Upper lobe of left lung (tissue), 6 donors: Measurements from ENCODE around the gene RORB. TPM values are rescaled to one million over a fixed set of nuclear protein-coding genes. Genes with fewer than 3 reads are reported as not detected.

ENCODE experiments used
- ATAC-seq, 2 donors: fragments of 200-7000 bp; cut with Tn5 transposase; one replicate each; pipeline ENCODE4 v1.9.1; 2022; ENCODE audit warnings: mild to moderate bottlenecking in 2 of 2, moderate library complexity in 2 of 2; ENCODE audit not compliant: low FRiP score in 2 of 2
- DNase-seq, 2 donors: peaks; one replicate each; pipeline ENCODE4 v3.0.0-alpha.2; 2019 to 2020
- H3K27ac ChIP-seq, 4 donors: fragments of 200-600 bp; sonication (generic); one replicate each; pipeline ENCODE4 v1.5.1; 2016 to 2019
- H3K27me3 ChIP-seq, 4 donors: fragments of 200-600 bp; sonication (generic); one replicate each; pipeline ENCODE4 v1.5.1; 2017 to 2019
- H3K36me3 ChIP-seq, 4 donors: fragments of 200-600 bp; sonication (generic); one replicate each; pipeline ENCODE4 v1.5.1; 2016 to 2019
- H3K4me1 ChIP-seq, 4 donors: fragments of 200-600 bp; sonication (generic); one replicate each; pipeline ENCODE4 v1.5.1; 2018 to 2019
- H3K4me3 ChIP-seq, 4 donors: fragments of 200-600 bp; sonication (generic); one replicate each; pipeline ENCODE4 v1.5.1; 2017 to 2019; ENCODE audit warnings: mild to moderate bottlenecking in 2 of 4, moderate library complexity in 1 of 4
- H3K9me3 ChIP-seq, 4 donors: fragments of 200-600 bp; sonication (generic); one replicate each; pipeline ENCODE4 v1.5.1; 2018 to 2019
- EP300 ChIP-seq, 4 donors: sonication (generic); formaldehyde crosslinking; IDR thresholded peaks; one replicate each; pipeline ENCODE4 v1.5.1; 2017; ENCODE audit warnings: antibody characterized with exemption in 4 of 4, control low read depth in 2 of 4
- POLR2A ChIP-seq, 4 donors: fragments of 450-650 bp; IDR thresholded peaks; one replicate each; pipeline ENCODE4 v1.5.1; 2016 to 2017; ENCODE audit warnings: antibody characterized with exemption in 4 of 4, mild to moderate bottlenecking in 2 of 4
- POLR2AphosphoS5 ChIP-seq, 2 donors: sonication (generic); formaldehyde crosslinking; IDR thresholded peaks; one replicate each; pipeline ENCODE4 v1.5.1; 2017; ENCODE audit warnings: antibody characterized with exemption in 2 of 2
- WGBS, 2 donors: methylation state at CpG; one replicate each; pipeline ENCODE4 v1.1.5; 2017 to 2018; 5-methylcytosine and 5-hydroxymethylcytosine counted together
- total RNA-seq, 6 donors: library from RNA; depleted of rRNA in 4 of 6; stranded (reverse); fragments of >200 nt in 4 of 6; gene quantifications; one replicate each; pipeline versions ENCODE4 v1.1.0 to v1.2.1, GENCODE V29; 2016 to 2021
- TF ChIP-seq, protein P1 (sequence below), 6 experiments: fragments of 450-650 bp in 4 of 6; fragments of 200-600 bp in 2 of 6; sonication (generic) in 2 of 6; IDR thresholded peaks; one replicate each; pipeline ENCODE4 v1.5.1; 2016 to 2019; ENCODE audit warnings: antibody characterized with exemption in 6 of 6
- donor health status: DM: no; HTN: no; CAD: no; lungs with moderate emphysema.
- donor health status: DM: no; HTN: yes; CAD: no; lungs with severe emphysema.

Gene RORB
- total RNA-seq, 6 donors from 2014 or later: 0.78 to 4.0 (median 2.2) TPM

DNA sequence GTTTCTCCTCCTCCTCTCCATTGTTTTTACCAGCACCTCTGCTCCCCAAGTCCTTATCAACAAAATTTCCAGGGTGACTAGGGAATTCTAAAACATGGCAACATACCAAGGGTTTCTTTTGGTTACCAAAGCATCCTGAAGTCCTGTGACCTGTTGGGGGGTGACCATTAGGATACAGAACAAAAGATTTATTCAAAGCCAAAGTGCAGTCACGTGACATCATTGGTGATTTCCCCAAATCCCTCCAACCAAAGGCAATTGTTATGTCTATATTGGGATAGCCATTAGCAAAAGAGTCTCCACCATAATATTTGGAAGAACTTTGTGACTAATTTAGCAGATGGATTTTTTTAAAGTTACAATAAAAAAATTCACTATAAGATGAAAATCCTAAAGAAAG lies 222.2 kb downstream of the RORB start:
- Histone ChIP-seq H3K4me1 (no peaks in the 10 kb centered on the region), H3K9me3 (no peaks in the 10 kb centered on the region), H3K36me3 (no peaks in the 10 kb centered on the region), H3K27me3 (no peaks in the 10 kb centered on the region), H3K4me3 (no peak overlapping the region), H3K27ac (no peak overlapping the region)
- no peak for ATAC-seq
- WGBS, 2 donors: 81 to 96% methylated on average over 1 of the region's 1 CpG
- TF ChIP-seq EP300 (IDR thresholded peaks at IDR 0.05) (no peak), POLR2A (IDR thresholded peaks at IDR 0.05) (no peak), POLR2AphosphoS5 (IDR thresholded peaks at IDR 0.05) (no peak)
- TF ChIP-seq, protein P1, sequence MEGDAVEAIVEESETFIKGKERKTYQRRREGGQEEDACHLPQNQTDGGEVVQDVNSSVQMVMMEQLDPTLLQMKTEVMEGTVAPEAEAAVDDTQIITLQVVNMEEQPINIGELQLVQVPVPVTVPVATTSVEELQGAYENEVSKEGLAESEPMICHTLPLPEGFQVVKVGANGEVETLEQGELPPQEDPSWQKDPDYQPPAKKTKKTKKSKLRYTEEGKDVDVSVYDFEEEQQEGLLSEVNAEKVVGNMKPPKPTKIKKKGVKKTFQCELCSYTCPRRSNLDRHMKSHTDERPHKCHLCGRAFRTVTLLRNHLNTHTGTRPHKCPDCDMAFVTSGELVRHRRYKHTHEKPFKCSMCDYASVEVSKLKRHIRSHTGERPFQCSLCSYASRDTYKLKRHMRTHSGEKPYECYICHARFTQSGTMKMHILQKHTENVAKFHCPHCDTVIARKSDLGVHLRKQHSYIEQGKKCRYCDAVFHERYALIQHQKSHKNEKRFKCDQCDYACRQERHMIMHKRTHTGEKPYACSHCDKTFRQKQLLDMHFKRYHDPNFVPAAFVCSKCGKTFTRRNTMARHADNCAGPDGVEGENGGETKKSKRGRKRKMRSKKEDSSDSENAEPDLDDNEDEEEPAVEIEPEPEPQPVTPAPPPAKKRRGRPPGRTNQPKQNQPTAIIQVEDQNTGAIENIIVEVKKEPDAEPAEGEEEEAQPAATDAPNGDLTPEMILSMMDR (IDR thresholded peaks at IDR 0.05): no peak
- DNase-seq: no peak

DNA sequence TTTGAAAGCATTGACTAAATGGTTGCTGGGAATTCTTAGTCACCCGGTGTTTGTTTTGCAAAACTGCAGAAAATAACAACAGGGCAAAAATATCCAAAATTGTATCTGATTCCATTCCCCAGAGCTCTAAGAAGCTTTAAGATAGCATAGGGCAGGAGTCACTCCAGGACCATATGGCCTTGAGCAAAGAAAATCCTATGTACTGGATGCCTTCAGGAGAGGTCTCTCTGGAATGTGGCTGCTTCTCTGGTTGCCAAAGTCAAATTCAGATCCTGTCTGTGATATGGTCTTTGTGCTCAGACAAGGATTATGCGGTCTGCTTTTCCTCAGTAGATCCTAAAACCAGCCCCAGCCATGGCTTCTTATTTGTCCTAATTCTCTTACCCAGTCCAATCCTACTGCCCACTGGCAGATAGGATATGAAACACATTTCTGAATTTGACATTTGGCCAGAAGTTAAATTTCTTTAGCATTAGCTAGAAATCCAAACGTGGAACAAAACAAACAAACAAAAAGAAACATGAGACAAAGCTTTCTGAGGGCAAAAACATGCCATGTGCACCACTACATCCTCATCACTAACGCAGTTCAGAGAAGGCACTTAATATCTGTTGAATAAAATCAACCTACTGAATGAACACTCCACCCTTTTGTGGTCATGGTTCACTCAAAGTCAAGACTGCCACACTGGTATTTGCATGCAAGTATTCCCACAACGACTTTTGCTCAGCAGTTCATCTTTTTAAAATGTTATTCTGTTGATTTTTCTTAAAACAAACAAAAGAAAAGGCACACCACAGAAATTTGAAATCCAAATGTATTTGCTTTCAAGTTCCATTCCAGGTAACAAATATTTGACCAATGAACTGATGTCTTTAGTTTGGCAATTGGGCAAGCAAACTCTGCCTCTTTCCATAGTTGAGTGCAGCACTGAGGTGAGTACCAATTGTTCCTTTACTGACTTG lies 224.8 kb downstream of the RORB start:
- TF ChIP-seq, protein P1 (IDR thresholded peaks at IDR 0.05): no peak
- TF ChIP-seq EP300 (IDR thresholded peaks at IDR 0.05) (no peak), POLR2A (IDR thresholded peaks at IDR 0.05) (no peak)
- no peaks in the 10 kb centered on the region for H3K27me3 ChIP-seq
- no peak overlapping the region for H3K4me3 ChIP-seq
- H3K9me3 ChIP-seq: no peaks in the 10 kb centered on the region
- ATAC-seq (no peak), DNase-seq (no peak)
- H3K27ac ChIP-seq: no peak overlapping the region
- WGBS, 2 donors: 60 to 68% methylated on average over 5 of the region's 5 CpGs
- H3K4me1 ChIP-seq: no peaks in the 10 kb centered on the region
- no peaks in the 10 kb centered on the region for H3K36me3 ChIP-seq

DNA sequence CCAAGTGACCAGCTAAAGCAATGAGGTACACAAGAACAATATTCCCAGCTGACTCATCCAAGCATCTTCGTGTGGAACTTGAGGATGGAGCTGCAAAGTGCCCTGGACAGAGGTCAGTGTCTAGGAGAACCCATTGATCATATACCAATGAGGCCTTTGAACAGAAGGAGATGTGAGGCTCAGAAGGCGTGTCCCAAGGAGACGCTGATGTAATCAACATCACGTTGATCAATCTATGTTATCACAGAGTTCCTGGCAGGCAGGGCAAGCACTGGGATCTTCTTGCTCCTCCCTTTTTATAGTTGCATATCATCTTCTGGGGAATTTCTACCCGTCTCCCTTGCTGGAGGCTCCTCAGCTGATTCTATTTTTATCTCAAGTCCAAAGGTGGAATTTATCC lies 227.2 kb downstream of the RORB start:
- Histone ChIP-seq H3K36me3 (no peaks in the 10 kb centered on the region), H3K27me3 (no peaks in the 10 kb centered on the region), H3K27ac (no peak overlapping the region), H3K4me3 (no peak overlapping the region), H3K4me1 (no peaks in the 10 kb centered on the region), H3K9me3 (no peaks in the 10 kb centered on the region)
- 76 to 79% methylated on average over 5 of the region's 5 CpGs for WGBS, 2 donors
- no peak for DNase-seq
- ATAC-seq: no peak
- TF ChIP-seq POLR2AphosphoS5 (IDR thresholded peaks at IDR 0.05) (no peak), POLR2A (IDR thresholded peaks at IDR 0.05) (no peak), EP300 (IDR thresholded peaks at IDR 0.05) (no peak)
- TF ChIP-seq, protein P1 (IDR thresholded peaks at IDR 0.05): no peak

GRCh38 chr9:74726581-74726980 lies 229.4 kb downstream of the RORB start:
- H3K36me3 ChIP-seq: no peaks in the 10 kb centered on the region
- H3K9me3 ChIP-seq: no peaks in the 10 kb centered on the region
- 91 to 94% methylated on average over 3 of the region's 3 CpGs for WGBS, 2 donors
- H3K4me3 ChIP-seq: no peak overlapping the region
- H3K27me3 ChIP-seq: no peaks in the 10 kb centered on the region
- TF ChIP-seq EP300 (IDR thresholded peaks at IDR 0.05) (no peak), POLR2AphosphoS5 (IDR thresholded peaks at IDR 0.05) (no peak), POLR2A (IDR thresholded peaks at IDR 0.05) (no peak)
- TF ChIP-seq, protein P1 (IDR thresholded peaks at IDR 0.05): no peak
- no peak for DNase-seq
- no peak overlapping the region for H3K27ac ChIP-seq
- no peaks in the 10 kb centered on the region for H3K4me1 ChIP-seq
- ATAC-seq: no peak

- no peak overlapping the region for H3K4me3 ChIP-seq
- H3K4me1 ChIP-seq: no peaks in the 10 kb centered on the region
- H3K9me3 ChIP-seq: no peaks in the 10 kb centered on the region
- 80 to 84% methylated on average over 7 of the region's 7 CpGs for WGBS, 2 donors
- no peak overlapping the region for H3K27ac ChIP-seq
- TF ChIP-seq POLR2AphosphoS5 (IDR thresholded peaks at IDR 0.05) (no peak), POLR2A (IDR thresholded peaks at IDR 0.05) (no peak), EP300 (IDR thresholded peaks at IDR 0.05) (no peak)
- TF ChIP-seq, protein P1 (IDR thresholded peaks at IDR 0.05): no peak
- no peaks in the 10 kb centered on the region for H3K36me3 ChIP-seq
- ATAC-seq (no peak), DNase-seq (no peak)
- no peaks in the 10 kb centered on the region for H3K27me3 ChIP-seq
Observed at GRCh38 chr9:74728176-74728575, 231.0 kb downstream of the RORB start.
